Sigmoid colon (tissue), 7 donors: ENCODE data around the gene DIAPH2. TPM values are rescaled to one million over a fixed set of nuclear protein-coding genes. Genes with fewer than 3 reads are reported as not detected.

Experiments used
- DNase-seq: peaks from one replicate; pipeline ENCODE4 v3.0.0-alpha.2; 2019
- H3K27ac ChIP-seq, 4 donors: fragments of 200-600 bp; sonication (generic); one replicate each; pipeline ENCODE4 v1.5.1; 2016 to 2019; ENCODE audit warnings: mild to moderate bottlenecking in 1 of 4
- H3K27me3 ChIP-seq, 3 donors: fragments of 200-600 bp; sonication (generic); one replicate each; pipeline ENCODE4 v1.5.1; 2019; ENCODE audit warnings: mild to moderate bottlenecking in 1 of 3
- H3K36me3 ChIP-seq, 4 donors: fragments of 200-600 bp; sonication (generic); one replicate each; pipeline ENCODE4 v1.5.1; 2016 to 2019
- H3K4me1 ChIP-seq, 4 donors: fragments of 200-600 bp; sonication (generic); one replicate each; pipeline ENCODE4 v1.5.1; 2017 to 2019
- H3K4me3 ChIP-seq, 4 donors: fragments of 200-600 bp; sonication (generic); one replicate each; pipeline ENCODE4 v1.5.1; 2017 to 2019; ENCODE audit warnings: mild to moderate bottlenecking in 2 of 4, moderate library complexity in 1 of 4
- H3K9me3 ChIP-seq, 4 donors: fragments of 200-600 bp in 3 of 4; sonication (generic) in 3 of 4; one replicate each; pipeline versions ENCODE4 v1.5.1 to v1.6.1; 2013 to 2019
- EP300 ChIP-seq, 4 donors: sonication (generic); formaldehyde crosslinking; IDR thresholded peaks; one replicate each; pipeline ENCODE4 v1.6.1; 2017; ENCODE audit warnings: antibody characterized with exemption in 4 of 4
- POLR2A ChIP-seq, 2 donors: fragments of 450-650 bp; IDR thresholded peaks; one replicate each; pipeline ENCODE4 v1.6.1; 2016; ENCODE audit warnings: antibody characterized with exemption in 2 of 2, mild to moderate bottlenecking in 2 of 2, moderate library complexity in 2 of 2
- POLR2AphosphoS5 ChIP-seq, 4 donors: sonication (generic); formaldehyde crosslinking; IDR thresholded peaks; one replicate each; pipeline ENCODE4 v1.6.1; 2017; ENCODE audit warnings: antibody characterized with exemption in 4 of 4
- WGBS, 2 donors: extraction: QIAGEN DNeasy Blood & Tissue Kit; methylation state at CpG; one replicate each; pipeline ENCODE4 v1.1.7; 2013; 5-methylcytosine and 5-hydroxymethylcytosine counted together
- intact Hi-C: fragments of 100-400 bp; cut with DNase I; formaldehyde crosslinking; loops from one replicate; pipeline ENCODE4 v1.15.1; 2023
- polyA plus RNA-seq, 3 donors: library from polyadenylated mRNA; stranded (reverse); fragments of 200-250 nt; gene quantifications; one replicate each; pipeline ENCODE4 v1.2.3, GENCODE V29; 2013
- total RNA-seq, 4 donors: library from RNA; depleted of rRNA; stranded (reverse); fragments of >200 nt; gene quantifications; one replicate each; pipeline ENCODE4 v1.1.0, GENCODE V29; 2016
- TF ChIP-seq, protein P1 (sequence below), 4 experiments: fragments of 450-650 bp in 3 of 4; fragments of 200-600 bp in 1 of 4; IDR thresholded peaks; one replicate each; pipeline ENCODE4 v1.5.1; 2016 to 2019; ENCODE audit warnings: antibody characterized with exemption in 4 of 4, mild to moderate bottlenecking in 3 of 4, moderate library complexity in 2 of 4
- donor health status: healthy with polysubstance abuse.
- donor health status: Bipolar disorder and iron deficiency.
- donor health status: healthy.

Gene DIAPH2
- total and polyA plus RNA-seq, 7 donors, result 6.6 to 31.3 (median 21.7) TPM

DNA sequence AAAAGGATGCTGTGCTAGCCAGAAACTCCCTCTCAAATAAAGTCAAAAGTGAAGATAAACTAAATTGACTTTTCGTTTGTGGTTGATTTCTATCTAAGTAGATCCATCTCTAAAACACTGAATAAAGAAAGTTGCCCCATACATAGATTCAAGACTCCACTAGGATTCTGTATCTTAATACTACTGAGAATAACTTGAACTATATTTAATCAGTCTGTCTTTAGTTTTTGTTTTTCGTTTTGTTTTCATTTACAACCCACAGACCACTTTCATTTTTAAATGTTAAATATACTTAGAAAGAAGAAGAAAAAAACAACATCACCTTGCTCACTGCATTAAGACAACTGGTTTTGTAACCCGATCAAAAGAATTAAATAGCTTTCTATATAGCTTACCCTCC is 854.1 kb downstream of the DIAPH2 start:
- no peaks in the 10 kb centered on the region for H3K27me3 ChIP-seq
- H3K4me3 ChIP-seq, result no peak overlapping the region
- DNase-seq, result no peak
- H3K9me3 ChIP-seq, result no peaks in the 10 kb centered on the region
- no peak overlapping the region for H3K27ac ChIP-seq
- H3K36me3 ChIP-seq, result no peaks in the 10 kb centered on the region
- 83 to 89% methylated on average over 3 of the region's 3 CpGs for WGBS, 2 donors
- H3K4me1 ChIP-seq, result no peaks in the 10 kb centered on the region
- intact Hi-C loops, result no loop called here
- TF ChIP-seq EP300 (IDR thresholded peaks at IDR 0.05), result no peak
- TF ChIP-seq POLR2A (IDR thresholded peaks at IDR 0.05), result no peak
- TF ChIP-seq, protein P1, sequence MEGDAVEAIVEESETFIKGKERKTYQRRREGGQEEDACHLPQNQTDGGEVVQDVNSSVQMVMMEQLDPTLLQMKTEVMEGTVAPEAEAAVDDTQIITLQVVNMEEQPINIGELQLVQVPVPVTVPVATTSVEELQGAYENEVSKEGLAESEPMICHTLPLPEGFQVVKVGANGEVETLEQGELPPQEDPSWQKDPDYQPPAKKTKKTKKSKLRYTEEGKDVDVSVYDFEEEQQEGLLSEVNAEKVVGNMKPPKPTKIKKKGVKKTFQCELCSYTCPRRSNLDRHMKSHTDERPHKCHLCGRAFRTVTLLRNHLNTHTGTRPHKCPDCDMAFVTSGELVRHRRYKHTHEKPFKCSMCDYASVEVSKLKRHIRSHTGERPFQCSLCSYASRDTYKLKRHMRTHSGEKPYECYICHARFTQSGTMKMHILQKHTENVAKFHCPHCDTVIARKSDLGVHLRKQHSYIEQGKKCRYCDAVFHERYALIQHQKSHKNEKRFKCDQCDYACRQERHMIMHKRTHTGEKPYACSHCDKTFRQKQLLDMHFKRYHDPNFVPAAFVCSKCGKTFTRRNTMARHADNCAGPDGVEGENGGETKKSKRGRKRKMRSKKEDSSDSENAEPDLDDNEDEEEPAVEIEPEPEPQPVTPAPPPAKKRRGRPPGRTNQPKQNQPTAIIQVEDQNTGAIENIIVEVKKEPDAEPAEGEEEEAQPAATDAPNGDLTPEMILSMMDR (IDR thresholded peaks at IDR 0.05), result no peak
- no peak for TF ChIP-seq POLR2AphosphoS5 (IDR thresholded peaks at IDR 0.05)

DNA sequence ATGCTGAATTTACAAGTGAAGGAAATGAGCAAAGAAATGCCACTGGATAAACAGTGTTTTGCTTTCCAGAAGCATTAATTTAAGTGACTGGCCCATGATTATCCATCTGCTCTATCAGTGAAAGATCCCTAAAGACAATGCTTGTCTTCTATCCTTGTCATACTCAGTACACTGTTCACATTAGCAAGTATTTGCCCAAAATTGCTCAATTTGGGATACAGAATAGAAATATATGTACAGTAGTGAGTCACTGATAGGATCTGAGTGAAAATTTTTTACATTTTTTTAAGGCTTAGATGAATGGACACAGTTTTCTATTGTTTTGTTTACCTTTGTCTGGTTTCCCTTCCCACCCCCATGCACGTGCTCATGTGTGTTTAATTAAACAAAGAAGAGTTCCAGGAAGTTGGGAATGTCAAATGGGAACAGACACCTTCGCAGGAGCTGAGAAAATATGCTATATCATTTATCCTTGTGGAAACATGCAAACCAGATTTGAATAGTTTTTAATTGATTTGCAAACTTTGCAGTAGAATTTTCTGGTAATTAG is 855.4 kb downstream of the DIAPH2 start:
- TF ChIP-seq POLR2AphosphoS5 (IDR thresholded peaks at IDR 0.05) (no peak), POLR2A (IDR thresholded peaks at IDR 0.05) (no peak), EP300 (IDR thresholded peaks at IDR 0.05) (no peak)
- TF ChIP-seq, protein P1 (IDR thresholded peaks at IDR 0.05), result no peak
- 15 to 51% methylated on average over 2 of the region's 2 CpGs for WGBS, 2 donors
- DNase-seq, result no peak
- intact Hi-C loops, result no loop called here
- Histone ChIP-seq H3K4me3 (no peak overlapping the region), H3K9me3 (no peaks in the 10 kb centered on the region), H3K36me3 (no peaks in the 10 kb centered on the region), H3K4me1 (no peaks in the 10 kb centered on the region), H3K27ac (no peak overlapping the region), H3K27me3 (no peaks in the 10 kb centered on the region)

DNA sequence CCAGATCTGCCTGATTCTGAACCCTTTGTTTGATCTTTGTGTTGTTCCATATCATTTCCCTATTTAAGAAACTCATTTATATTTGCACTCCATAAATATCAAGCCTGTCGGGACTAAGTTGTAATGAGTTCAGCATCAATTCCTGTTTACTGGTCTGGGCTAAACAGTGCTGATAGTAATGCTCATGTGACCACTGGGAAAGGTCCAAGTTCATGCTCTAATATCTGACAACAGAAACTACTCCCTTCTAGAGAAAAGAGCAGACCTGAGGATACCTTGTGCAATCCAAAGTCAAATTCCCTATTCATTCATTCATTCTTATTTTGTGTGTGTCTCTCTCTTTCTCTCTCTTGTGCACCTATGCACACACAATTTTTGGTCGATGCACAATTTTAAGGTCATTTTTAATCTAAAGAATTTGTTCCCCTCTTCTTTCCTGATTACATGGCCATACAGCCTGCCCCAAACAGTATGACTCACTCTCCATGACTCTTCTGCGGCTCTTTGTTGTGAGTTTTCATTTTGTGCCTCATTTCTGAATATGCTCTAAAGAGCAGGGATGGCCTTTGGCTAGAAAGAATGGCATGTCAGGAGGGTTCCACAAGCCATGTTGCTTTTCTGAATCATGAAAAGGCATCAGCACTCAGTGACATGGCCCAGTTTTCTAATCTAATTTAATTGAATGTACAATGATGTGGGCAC is 863.4 kb downstream of the DIAPH2 start:
- WGBS, 2 donors, result 84 to 86% methylated on average over 3 of the region's 3 CpGs
- no peak overlapping the region for H3K27ac ChIP-seq
- no peak overlapping the region for H3K4me3 ChIP-seq
- H3K9me3 ChIP-seq, result no peaks in the 10 kb centered on the region
- no peaks in the 10 kb centered on the region for H3K27me3 ChIP-seq
- H3K4me1 ChIP-seq, result no peaks in the 10 kb centered on the region
- H3K36me3 ChIP-seq, result no peaks in the 10 kb centered on the region
- no peak for DNase-seq
- intact Hi-C loops, result no loop called here
- no peak for TF ChIP-seq POLR2AphosphoS5 (IDR thresholded peaks at IDR 0.05)
- TF ChIP-seq POLR2A (IDR thresholded peaks at IDR 0.05), result no peak
- TF ChIP-seq, protein P1 (IDR thresholded peaks at IDR 0.05), result no peak
- TF ChIP-seq EP300 (IDR thresholded peaks at IDR 0.05), result no peak

DNA sequence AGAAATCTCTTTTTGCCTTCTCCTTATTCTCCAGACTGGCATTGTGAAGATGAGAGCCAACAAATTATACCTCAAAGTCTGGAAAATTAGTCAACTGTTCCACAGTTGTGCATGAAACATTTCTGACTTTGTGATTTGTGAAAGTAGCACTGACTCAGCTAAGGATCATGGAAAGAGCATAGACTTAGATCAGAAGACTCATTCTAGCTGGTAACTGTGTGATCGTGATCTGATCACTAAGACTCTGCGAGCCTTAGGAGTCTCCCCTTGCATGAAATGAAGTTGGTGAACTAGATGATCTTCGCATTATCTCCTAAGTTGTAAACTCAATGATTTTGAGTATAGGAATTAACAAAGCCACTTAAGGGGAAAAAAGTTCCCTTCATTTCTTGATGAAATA is 867.2 kb downstream of the DIAPH2 start:
- H3K4me3 ChIP-seq, result no peak overlapping the region
- H3K27me3 ChIP-seq, result no peaks in the 10 kb centered on the region
- TF ChIP-seq POLR2A (IDR thresholded peaks at IDR 0.05) (no peak), EP300 (IDR thresholded peaks at IDR 0.05) (no peak), POLR2AphosphoS5 (IDR thresholded peaks at IDR 0.05) (no peak)
- TF ChIP-seq, protein P1 (IDR thresholded peaks at IDR 0.05), result no peak
- no peaks in the 10 kb centered on the region for H3K4me1 ChIP-seq
- H3K36me3 ChIP-seq, result no peaks in the 10 kb centered on the region
- WGBS, 2 donors, result 96 to 99% methylated on average over 3 of the region's 3 CpGs
- no peak for DNase-seq
- H3K9me3 ChIP-seq, result no peaks in the 10 kb centered on the region
- intact Hi-C loops, result no loop called here
- no peak overlapping the region for H3K27ac ChIP-seq
